Aorta (tissue), 5 donors: Measurements from ENCODE around the gene TBC1D20. TPM values are rescaled to one million over a fixed set of nuclear protein-coding genes. Genes with fewer than 3 reads are reported as not detected.

ENCODE experiments used
- ATAC-seq: fragments of 200-7000 bp; cut with Tn5 transposase; one replicate; pipeline ENCODE4 v1.9.1; 2022; ENCODE audit warnings: moderate library complexity; ENCODE audit not compliant: low FRiP score
- DNase-seq, 2 donors: peaks; one replicate each; pipeline ENCODE4 v3.0.0-alpha.2; 2020
- H3K27ac ChIP-seq, 2 donors: one replicate each; pipeline ENCODE4 v1.5.1; 2013; ENCODE audit warnings: low read length in 2 of 2, mild to moderate bottlenecking in 2 of 2, moderate library complexity in 2 of 2, control low read depth in 1 of 2, inconsistent platforms in 1 of 2, low read depth in 1 of 2
- H3K27me3 ChIP-seq, 2 donors: one replicate each; pipeline ENCODE4 v1.6.1; 2013; ENCODE audit warnings: control low read depth in 1 of 2, low read length in 1 of 2, mild to moderate bottlenecking in 1 of 2, moderate library complexity in 1 of 2; ENCODE audit not compliant: insufficient read depth in 2 of 2, control insufficient read depth in 1 of 2
- H3K36me3 ChIP-seq, 2 donors: one replicate each; pipeline ENCODE4 v1.6.1; 2013; ENCODE audit warnings: control low read depth in 1 of 2, low read length in 1 of 2, mild to moderate bottlenecking in 1 of 2; ENCODE audit not compliant: insufficient read depth in 2 of 2, control insufficient read depth in 1 of 2
- H3K4me1 ChIP-seq, 2 donors: one replicate each; pipeline ENCODE4 v1.6.1; 2013; ENCODE audit warnings: low read length in 2 of 2, control low read depth in 1 of 2, mild to moderate bottlenecking in 1 of 2, moderate library complexity in 1 of 2; ENCODE audit not compliant: insufficient read depth in 2 of 2, control insufficient read depth in 1 of 2
- H3K4me3 ChIP-seq, 2 donors: one replicate each; pipeline ENCODE4 v1.5.1; 2013; ENCODE audit warnings: low read length in 2 of 2, control low read depth in 1 of 2, mild to moderate bottlenecking in 1 of 2
- H3K9me3 ChIP-seq: one replicate; pipeline ENCODE4 v1.6.1; 2013; ENCODE audit warnings: mild to moderate bottlenecking, low read length; ENCODE audit not compliant: control insufficient read depth
- WGBS, 2 donors: extraction: QIAGEN DNeasy Blood & Tissue Kit; methylation state at CpG; one replicate each; pipeline ENCODE4 v1.1.7; 2013; 5-methylcytosine and 5-hydroxymethylcytosine counted together
- intact Hi-C, 2 donors: fragments of 100-400 bp; cut with DNase I; formaldehyde crosslinking; loops; one replicate each; pipeline versions ENCODE4 v1.14.2 to v1.15.0; 2022
- polyA plus RNA-seq, 2 donors: library from polyadenylated mRNA; stranded (reverse); fragments of 200-250 nt; gene quantifications; one replicate each; pipeline ENCODE4 v1.2.3, GENCODE V29; 2013
- total RNA-seq, 2 donors: library from RNA; stranded (reverse); fragmentation: NEBNext Ultra II Directional; extraction: Animal tissue kit (Norgen Biotek cat#: 25700); gene quantifications; one replicate each; pipeline ENCODE4 v1.2.1, GENCODE V29; 2021
- donor health status: healthy with polysubstance abuse.
- donor health status: Bipolar disorder and iron deficiency.
- donor health status: DM: no; HTN: no; CAD: no.
- donor health status: DM: no; HTN: no; CAD: no.
- donor health status: DM: yes; HTN: yes; CAD: no.

TBC1D20 gene
- total and polyA plus RNA-seq, 4 donors, result 9.5 to 39.1 (median 27.2) TPM

DNA sequence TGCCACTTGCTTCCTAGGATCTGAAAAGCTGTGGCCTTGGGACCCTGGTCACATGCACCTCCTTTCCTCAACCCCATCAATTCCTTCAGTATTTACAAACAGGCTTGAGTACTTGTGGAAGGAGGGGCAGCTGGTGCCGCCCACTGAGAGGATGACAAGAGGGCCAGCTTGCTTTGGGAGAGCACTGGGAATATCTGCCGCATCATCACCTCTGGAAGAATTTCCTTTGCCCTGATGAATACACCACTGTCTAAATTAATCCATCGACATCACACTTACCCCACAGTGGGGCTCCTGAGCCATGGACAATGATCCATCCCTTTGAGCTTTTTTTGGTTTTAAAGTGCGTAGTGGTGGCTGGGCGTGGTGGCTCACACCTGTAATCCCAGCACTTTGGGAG, 25.9 kb downstream of the TBC1D20 start:
- DNase-seq (no peak), ATAC-seq (no peak)
- Histone ChIP-seq H3K4me1 (no peaks in the 10 kb centered on the region), H3K27ac (no peak overlapping the region), H3K4me3 (no peak overlapping the region), H3K9me3 (no peaks in the 10 kb centered on the region), H3K36me3 (peaks cover 6 to 8% of the 10 kb centered on the region in 2 donors), H3K27me3 (no peaks in the 10 kb centered on the region)
- WGBS, 2 donors, result 93 to 99% methylated on average over 5 of the region's 5 CpGs
- intact Hi-C loops, result no loop called here

DNA sequence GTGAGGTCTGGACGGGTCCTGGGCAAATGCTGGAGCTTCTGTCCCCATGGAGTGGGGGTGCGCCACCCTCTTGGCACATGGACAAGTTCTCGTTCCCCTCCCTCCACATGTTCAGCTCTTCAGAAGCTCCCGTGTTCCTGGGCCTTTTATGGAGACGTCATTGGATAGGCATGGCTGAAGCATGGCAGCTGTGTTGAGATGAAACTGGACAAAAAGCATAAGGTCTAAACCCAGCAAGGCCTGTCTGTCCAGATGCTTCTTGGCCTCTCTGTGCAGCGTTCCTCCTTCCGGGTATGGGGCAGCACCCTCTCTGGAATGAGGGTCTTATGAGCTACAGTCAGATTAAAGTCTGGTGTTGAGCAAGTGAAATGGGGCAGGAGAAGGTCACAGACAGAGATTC, 26.8 kb downstream of the TBC1D20 start:
- DNase-seq (peak in 1 of 2 donors; percentile 30), ATAC-seq (no peak)
- Histone ChIP-seq H3K27me3 (no peaks in the 10 kb centered on the region), H3K27ac (no peak overlapping the region), H3K36me3 (peaks cover 3 to 5% of the 10 kb centered on the region in 2 donors), H3K4me3 (no peak overlapping the region), H3K4me1 (no peaks in the 10 kb centered on the region), H3K9me3 (no peaks in the 10 kb centered on the region)
- intact Hi-C loops, result no loop called here
- 72 to 74% methylated on average over 7 of the region's 7 CpGs for WGBS, 2 donors

DNA sequence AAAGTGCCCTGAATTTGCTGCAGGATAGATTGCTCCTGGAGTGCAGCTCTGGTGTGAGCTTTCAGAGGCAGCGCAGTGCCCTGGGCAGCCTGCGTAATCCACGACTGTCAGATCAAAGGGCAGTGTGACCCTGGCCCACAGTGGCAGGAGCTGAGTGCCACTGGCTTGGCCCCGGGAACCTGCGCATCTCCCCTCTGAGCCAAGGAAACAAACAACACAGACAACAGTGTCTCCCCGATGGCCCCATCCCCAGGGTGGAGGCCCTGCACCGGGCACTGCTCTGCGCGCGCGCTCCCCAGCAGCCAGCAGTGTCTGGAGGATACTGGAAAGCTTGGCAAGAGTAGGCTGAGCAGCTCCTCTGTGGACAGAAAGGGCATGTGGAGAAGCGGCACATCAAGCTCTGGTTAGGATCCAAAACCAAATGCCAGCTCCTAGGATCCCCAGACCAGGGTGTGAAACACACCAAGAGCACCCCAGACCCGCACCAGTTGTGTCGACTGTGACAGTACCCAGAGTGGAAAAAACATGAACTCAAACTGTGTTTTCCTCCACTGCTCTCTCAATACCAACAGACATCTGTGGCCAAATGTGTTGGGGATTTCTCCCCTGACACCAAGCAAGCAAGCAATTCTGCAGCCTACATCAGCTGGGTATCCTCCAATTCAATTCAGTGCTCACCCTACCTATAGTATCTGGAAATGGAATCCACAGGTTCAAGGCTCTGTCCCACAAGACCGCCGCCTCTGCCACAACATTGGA, 27.5 kb downstream of the TBC1D20 start:
- peak in 1 of 2 donors; percentile 17 for DNase-seq
- H3K36me3 ChIP-seq, result peaks cover 3 to 4% of the 10 kb centered on the region in 2 donors
- no peaks in the 10 kb centered on the region for H3K4me1 ChIP-seq

DNA sequence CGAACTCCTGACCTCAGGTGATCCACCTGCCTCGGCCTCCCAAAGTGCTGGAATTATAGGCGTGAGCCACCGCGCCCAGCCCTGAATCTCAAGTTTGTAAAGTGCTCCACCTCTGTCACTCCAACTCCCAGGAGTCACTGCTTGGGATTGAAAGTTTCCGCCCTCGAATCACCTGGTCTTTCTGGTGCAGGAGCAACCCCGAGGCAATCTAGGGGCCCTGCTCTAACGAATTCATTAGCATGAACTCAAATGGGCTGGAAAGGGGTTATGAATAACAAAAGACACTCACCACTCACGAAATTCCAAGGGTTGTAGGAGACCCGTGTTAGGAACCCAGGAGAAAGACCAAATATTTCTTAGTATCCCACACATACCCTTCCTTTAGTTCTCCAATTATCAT, 28.1 kb downstream of the TBC1D20 start:
- no peaks in the 10 kb centered on the region for H3K9me3 ChIP-seq
- H3K36me3 ChIP-seq, result peaks cover 3 to 6% of the 10 kb centered on the region in 2 donors
- no peak overlapping the region for H3K27ac ChIP-seq
- H3K27me3 ChIP-seq, result no peaks in the 10 kb centered on the region
- H3K4me1 ChIP-seq, result no peaks in the 10 kb centered on the region
- peak in 1 of 2 donors; percentile 21 for DNase-seq
- no peak for ATAC-seq
- no peak overlapping the region for H3K4me3 ChIP-seq
- WGBS, 2 donors, result 69 to 70% methylated on average over 11 of the region's 11 CpGs
- intact Hi-C loops, result loop anchor here (5.0 kb wide), 2 partner anchors 77 to 82 kb away; no protein-coding TSS in a partner anchor

More for the DNA sequence above, 27.5 kb downstream of the TBC1D20 start:
- H3K27ac ChIP-seq, result no peak overlapping the region
- WGBS, 2 donors, result 83% methylated on average over 16 of the region's 16 CpGs
- no peaks in the 10 kb centered on the region for H3K9me3 ChIP-seq
- H3K4me3 ChIP-seq, result no peak overlapping the region
- H3K27me3 ChIP-seq, result no peaks in the 10 kb centered on the region
- ATAC-seq, result no peak
- intact Hi-C loops, result loop anchor here (5.0 kb wide), 2 partner anchors 78 to 83 kb away; no protein-coding TSS in a partner anchor

DNA sequence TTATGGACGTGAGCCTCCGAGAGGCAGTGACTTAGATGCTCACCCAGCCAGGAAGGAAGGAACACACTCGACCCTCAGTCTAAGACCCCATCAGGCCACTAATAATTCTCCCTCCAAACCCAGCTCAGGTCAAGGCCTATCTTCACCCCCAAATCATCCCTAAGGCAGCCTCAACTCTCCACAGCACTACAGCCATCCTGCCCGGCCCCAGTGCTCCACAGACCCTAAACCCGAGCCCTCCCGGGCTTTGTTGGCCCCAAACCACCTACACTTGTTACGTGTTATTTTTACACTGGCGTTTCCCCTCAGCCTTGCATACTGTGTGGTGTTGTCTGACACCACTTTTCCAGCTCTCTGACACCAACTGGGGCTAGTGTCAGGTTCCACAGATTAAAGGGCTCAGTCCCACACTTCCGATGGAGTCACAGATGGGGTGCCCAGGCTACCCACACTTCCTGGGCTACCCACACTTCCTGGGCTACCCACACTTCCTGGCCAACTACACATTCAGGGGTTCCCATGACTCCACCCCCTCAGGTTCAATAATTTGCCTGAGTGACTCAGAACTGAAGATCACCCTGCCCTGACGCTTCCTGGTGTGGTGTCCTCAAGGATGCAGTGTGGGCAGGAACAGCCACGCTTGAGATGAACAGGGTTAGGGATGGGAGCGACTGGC, 28.9 kb downstream of the TBC1D20 start:
- Histone ChIP-seq H3K9me3 (no peaks in the 10 kb centered on the region), H3K4me1 (no peaks in the 10 kb centered on the region), H3K27ac (no peak overlapping the region), H3K36me3 (peaks cover 3 to 9% of the 10 kb centered on the region in 2 donors), H3K27me3 (no peaks in the 10 kb centered on the region), H3K4me3 (no peak overlapping the region)
- intact Hi-C loops, result loop anchor here (5.0 kb wide), 2 partner anchors 76 to 81 kb away; no protein-coding TSS in a partner anchor
- WGBS, 2 donors, result 68 to 69% methylated on average over 12 of the region's 12 CpGs
- ATAC-seq, result no peak
- DNase-seq, result peak in 1 of 2 donors; percentile 22

DNA sequence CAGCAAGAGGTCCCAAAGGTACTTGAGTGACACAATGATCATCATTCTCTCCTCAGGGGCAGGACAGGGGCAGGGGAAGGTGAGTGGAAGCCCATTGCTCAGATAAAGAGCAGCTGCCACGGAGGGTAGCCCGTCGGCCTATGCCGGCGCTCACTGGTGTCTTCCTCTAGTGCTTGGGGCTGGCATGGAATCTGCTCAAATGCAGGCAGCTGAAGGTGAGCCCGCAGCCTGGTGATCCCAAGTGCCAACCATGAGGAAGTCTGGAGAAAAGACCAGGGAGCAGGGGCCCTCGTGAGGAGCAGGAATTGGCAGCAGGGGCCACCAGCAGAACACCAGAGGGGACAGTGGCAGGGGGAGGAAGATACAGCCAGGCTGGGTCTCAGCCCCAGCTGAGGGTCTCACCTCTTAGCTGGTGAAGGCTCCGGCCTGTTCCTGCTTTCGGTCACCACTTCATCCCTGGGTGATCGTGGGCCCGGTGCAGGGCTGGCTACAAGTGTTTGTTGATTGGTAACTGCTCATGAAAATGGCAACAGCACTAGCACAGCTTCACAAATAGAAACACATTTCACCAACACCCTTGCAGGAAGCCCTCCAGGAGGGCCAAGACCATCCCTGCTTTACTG, 29.5 kb downstream of the TBC1D20 start:
- no peak overlapping the region for H3K27ac ChIP-seq
- DNase-seq (peak in 1 of 2 donors; percentile 34), ATAC-seq (no peak)
- no peaks in the 10 kb centered on the region for H3K9me3 ChIP-seq
- H3K36me3 ChIP-seq, result peaks cover 0 to 7% of the 10 kb centered on the region in 2 donors
- H3K27me3 ChIP-seq, result no peaks in the 10 kb centered on the region
- 81 to 82% methylated on average over 11 of the region's 11 CpGs for WGBS, 2 donors
- intact Hi-C loops, result loop anchor here (5.0 kb wide), 2 partner anchors 75 to 80 kb away; no protein-coding TSS in a partner anchor
- H3K4me1 ChIP-seq, result no peaks in the 10 kb centered on the region
- no peak overlapping the region for H3K4me3 ChIP-seq

DNA sequence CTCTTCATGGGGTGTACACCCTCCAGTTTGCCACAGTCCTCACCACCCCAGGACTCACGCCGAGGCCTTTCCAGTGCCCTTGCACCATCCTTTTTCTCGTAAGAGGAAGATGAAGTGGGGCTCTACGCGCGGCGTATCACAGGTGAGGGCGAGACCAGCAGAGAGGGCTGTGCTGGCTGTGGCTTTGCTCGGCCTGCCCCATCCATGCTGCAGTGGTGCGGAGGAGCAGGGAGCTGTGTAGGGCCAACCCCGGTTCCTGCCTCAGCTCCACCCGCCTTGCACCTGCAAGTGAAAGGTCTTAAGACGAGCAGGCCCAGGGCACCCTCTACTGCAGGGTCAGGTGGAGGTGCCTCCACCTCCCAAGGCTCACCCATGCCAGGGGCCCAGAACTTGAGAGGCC, 30.1 kb downstream of the TBC1D20 start:
- WGBS, 2 donors, result 86 to 89% methylated on average over 13 of the region's 13 CpGs
- H3K36me3 ChIP-seq, result peaks cover 0 to 10% of the 10 kb centered on the region in 2 donors
- no peak for ATAC-seq
- no peak overlapping the region for H3K27ac ChIP-seq
- no peak overlapping the region for H3K4me3 ChIP-seq
- intact Hi-C loops, result loop anchor here (5.0 kb wide), 2 partner anchors 75 to 80 kb away; no protein-coding TSS in a partner anchor
- peak in 1 of 2 donors; percentile 40 for DNase-seq
- H3K27me3 ChIP-seq, result no peaks in the 10 kb centered on the region
- no peaks in the 10 kb centered on the region for H3K4me1 ChIP-seq
- no peaks in the 10 kb centered on the region for H3K9me3 ChIP-seq

DNA sequence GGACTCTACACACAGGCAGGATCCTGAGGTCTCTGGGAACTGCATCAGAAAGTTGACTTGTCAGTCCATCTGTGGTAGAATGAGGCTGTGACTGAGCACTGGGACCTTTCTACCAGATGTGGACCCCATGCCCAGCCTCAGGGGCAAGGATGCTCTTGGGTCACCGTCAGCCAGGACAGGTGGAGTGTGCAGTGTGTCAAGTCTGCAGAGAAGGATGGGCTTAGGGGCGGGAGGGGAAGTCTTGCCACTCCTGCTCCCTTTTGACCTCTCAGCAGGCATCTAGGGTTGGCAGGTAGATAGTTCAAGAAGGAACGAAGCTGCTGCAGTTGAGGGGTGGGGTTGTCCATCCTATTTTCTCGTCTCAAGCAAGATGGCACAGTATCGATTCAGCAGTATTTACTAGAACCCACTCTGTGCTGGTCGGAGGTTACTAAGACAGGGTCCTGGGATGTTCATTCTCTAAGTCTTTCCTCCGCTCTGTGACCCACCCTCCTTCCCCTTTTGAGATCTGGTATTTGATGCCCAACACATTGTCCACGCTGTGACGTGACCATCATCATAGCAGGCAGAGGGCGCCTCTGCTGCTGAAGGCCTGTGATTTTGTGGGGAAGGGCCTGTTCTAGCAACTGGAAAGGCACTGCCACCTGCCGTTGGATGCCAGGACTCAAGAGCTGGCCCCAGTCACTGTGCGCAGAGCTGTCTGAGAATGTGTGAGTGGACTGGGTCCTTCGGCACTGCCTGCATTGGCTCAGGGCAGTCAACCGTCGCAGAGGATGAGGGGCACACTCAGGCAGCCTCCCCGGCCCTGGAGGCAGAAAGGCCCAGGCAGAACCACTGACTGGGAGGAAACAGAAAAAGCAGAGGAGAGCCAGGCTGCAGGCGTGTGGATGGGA, 31.1 kb downstream of the TBC1D20 start:
- intact Hi-C loops, result loop anchor here (5.0 kb wide), 2 partner anchors 74 to 79 kb away; no protein-coding TSS in a partner anchor
- DNase-seq (peak in 1 of 2 donors; percentile 74), ATAC-seq (peak; percentile 30)
- Histone ChIP-seq H3K4me3 (no peak overlapping the region), H3K4me1 (no peaks in the 10 kb centered on the region), H3K27ac (no peak overlapping the region), H3K36me3 (peaks cover 0 to 10% of the 10 kb centered on the region in 2 donors), H3K27me3 (no peaks in the 10 kb centered on the region), H3K9me3 (no peaks in the 10 kb centered on the region)
- 48 to 54% methylated on average over 17 of the region's 17 CpGs for WGBS, 2 donors
